Keratinocyte (primary cell): ENCODE results near the gene MYRFL. TPM values are rescaled to one million over a fixed set of nuclear protein-coding genes. Genes with fewer than 3 reads are reported as not detected.

Experiments used
- DNase-seq: peaks from one replicate; pipeline ENCODE4 v3.0.0-alpha.2; 2011; ENCODE audit warnings: low read depth, missing footprints, low spot score
- FAIRE-seq: peaks from 2 replicates; lab custom pipeline; 2011; peaks lifted over from hg19 to GRCh38; lab: Jason Lieb, UNC
- H2AFZ ChIP-seq: 2 replicates; pipeline ENCODE4 v1.6.0; 2012; ENCODE audit warnings: low read length, control low read depth, inconsistent platforms; ENCODE audit not compliant: control insufficient read depth
- H3K27ac ChIP-seq: 2 replicates; pipeline ENCODE4 v1.5.1; 2011; ENCODE audit warnings: low read length; ENCODE audit not compliant: control insufficient read depth, insufficient read depth
- H3K27me3 ChIP-seq: 3 replicates; pipeline ENCODE4 v1.6.0; 2011; ENCODE audit warnings: low read length; ENCODE audit not compliant: control insufficient read depth, insufficient read depth; ENCODE audit errors: extremely low read depth
- H3K36me3 ChIP-seq, 2 experiments: 2 replicates in 1 of 2; 3 replicates in 1 of 2; pipeline ENCODE4 v1.5.1; 2011; ENCODE audit warnings: low read length in 2 of 2, mild to moderate bottlenecking in 1 of 2; ENCODE audit not compliant: control insufficient read depth in 2 of 2, insufficient read depth in 2 of 2; ENCODE audit errors: extremely low read depth in 1 of 2
- H3K4me1 ChIP-seq: 3 replicates; pipeline ENCODE4 v1.5.1; 2011; ENCODE audit warnings: low read length; ENCODE audit not compliant: control insufficient read depth, insufficient read depth; ENCODE audit errors: extremely low read depth
- H3K4me2 ChIP-seq: 3 replicates; pipeline ENCODE4 v1.6.0; 2011; ENCODE audit warnings: low read depth, low read length; ENCODE audit not compliant: control insufficient read depth, insufficient read depth; ENCODE audit errors: extremely low read depth
- H3K4me3 ChIP-seq, 3 experiments: fragments of 200-600 bp in 1 of 3; sonication (generic) in 1 of 3; 2 replicates in 2 of 3; 3 replicates in 1 of 3; pipeline ENCODE4 v1.5.1; 2011 to 2016; ENCODE audit warnings: low read length in 3 of 3, mild to moderate bottlenecking in 3 of 3, control low read depth in 2 of 3, inconsistent platforms in 1 of 3, low read depth in 1 of 3, mixed read lengths in 1 of 3, mixed run types in 1 of 3, moderate library complexity in 1 of 3; ENCODE audit not compliant: control insufficient read depth in 2 of 3, insufficient read depth in 2 of 3; ENCODE audit errors: extremely low read depth in 1 of 3
- H3K79me2 ChIP-seq: 2 replicates; pipeline ENCODE4 v1.6.0; 2012; ENCODE audit warnings: low read length; ENCODE audit not compliant: control insufficient read depth, insufficient read depth
- H3K9ac ChIP-seq: 3 replicates; pipeline ENCODE4 v1.6.0; 2011; ENCODE audit warnings: low read length; ENCODE audit not compliant: control insufficient read depth, insufficient read depth; ENCODE audit errors: extremely low read depth
- H3K9me1 ChIP-seq: 3 replicates; pipeline ENCODE4 v1.6.0; 2011; ENCODE audit warnings: low read length; ENCODE audit not compliant: control insufficient read depth, insufficient read depth; ENCODE audit errors: extremely low read depth
- H3K9me3 ChIP-seq: 2 replicates; pipeline ENCODE4 v1.5.1; 2012; ENCODE audit warnings: low read depth, low read length; ENCODE audit not compliant: control insufficient read depth
- H4K20me1 ChIP-seq: 3 replicates; pipeline ENCODE4 v1.6.0; 2011; ENCODE audit warnings: low read length; ENCODE audit not compliant: control insufficient read depth, insufficient read depth; ENCODE audit errors: extremely low read depth
- EZH2 ChIP-seq: IDR thresholded peaks from one replicate; pipeline ENCODE4 v1.6.1; 2012; ENCODE audit warnings: inconsistent platforms, mild to moderate bottlenecking, low read length, moderate library complexity
- dilution Hi-C: fragments of 300-500 bp; cut with MboI; formaldehyde crosslinking; loops from one replicate; pipeline ENCODE4 v1.7.0; 2020; ENCODE audit warnings: low sequenced_read_pairs; ENCODE audit not compliant: extremely low pct_ligation_motif_present
- polyA plus RNA-seq, 5 experiments: library from polyadenylated mRNA; depleted of rRNA in 3 of 5; stranded (reverse) in 3 of 5; stranded (forward) in 1 of 5; unstranded in 1 of 5; fragments of >200 nt; gene quantifications; 1 replicate in 1 of 5; 2 replicates in 3 of 5; 3 replicates in 1 of 5; pipeline versions ENCODE4 v1.2.1 to v1.2.3, GENCODE V29; 2011 to 2012; ENCODE audit warnings: missing spikeins in 2 of 5, low read depth in 1 of 5, low replicate concordance in 1 of 5
- TF ChIP-seq, protein P1 (sequence below), 3 experiments: IDR thresholded peaks in 1 of 3; conservative IDR thresholded peaks in 1 of 3; optimal IDR thresholded peaks in 1 of 3; 2 replicates in 2 of 3; 3 replicates in 1 of 3; pipeline versions ENCODE3 to v1.5.1; 2011; ENCODE audit warnings: low read length in 3 of 3, mild to moderate bottlenecking in 3 of 3, moderate library complexity in 2 of 3, control low read depth in 1 of 3, inconsistent platforms in 1 of 3; ENCODE audit not compliant: insufficient read depth in 2 of 3; ENCODE audit errors: extremely low read depth in 1 of 3

The MYRFL gene
- polyA plus RNA-seq, 1 donor (not counting 4 experiments of a cell fraction or from before 2014, with no cell fraction given), result 0.39 TPM

DNA sequence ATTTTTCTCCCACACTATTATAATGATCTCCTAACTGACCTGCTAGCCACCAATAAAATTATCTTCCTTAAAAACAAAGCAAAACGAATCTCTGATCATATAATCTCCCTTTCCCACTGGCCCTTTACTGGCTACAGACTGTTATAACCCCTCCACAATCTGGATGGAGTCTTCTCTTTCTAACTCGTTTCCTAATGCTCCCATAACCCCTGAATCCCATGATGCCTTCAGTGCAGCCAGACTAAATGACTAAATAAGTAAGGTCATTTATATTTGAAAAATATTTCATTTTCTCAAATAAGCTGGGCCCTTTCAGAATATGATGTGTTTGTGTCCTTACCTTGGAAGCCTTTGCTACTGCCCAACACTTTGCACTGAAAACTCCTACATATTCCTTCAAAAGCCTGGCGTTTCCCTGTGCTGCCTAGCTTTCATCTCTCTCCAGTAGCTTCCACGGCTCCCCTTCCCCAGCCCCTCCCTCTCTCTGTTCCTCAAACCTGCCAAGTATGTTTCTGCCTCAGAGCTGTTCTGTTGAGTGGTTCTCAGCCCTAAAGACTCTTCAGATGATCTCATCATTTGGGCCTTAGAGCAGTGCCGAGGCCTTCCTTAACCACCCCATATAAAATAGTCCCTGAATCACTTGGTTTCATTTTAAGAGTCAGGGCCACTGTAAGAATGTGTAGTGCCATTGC is 91.7 kb downstream of the MYRFL start:
- TF ChIP-seq, protein P1, sequence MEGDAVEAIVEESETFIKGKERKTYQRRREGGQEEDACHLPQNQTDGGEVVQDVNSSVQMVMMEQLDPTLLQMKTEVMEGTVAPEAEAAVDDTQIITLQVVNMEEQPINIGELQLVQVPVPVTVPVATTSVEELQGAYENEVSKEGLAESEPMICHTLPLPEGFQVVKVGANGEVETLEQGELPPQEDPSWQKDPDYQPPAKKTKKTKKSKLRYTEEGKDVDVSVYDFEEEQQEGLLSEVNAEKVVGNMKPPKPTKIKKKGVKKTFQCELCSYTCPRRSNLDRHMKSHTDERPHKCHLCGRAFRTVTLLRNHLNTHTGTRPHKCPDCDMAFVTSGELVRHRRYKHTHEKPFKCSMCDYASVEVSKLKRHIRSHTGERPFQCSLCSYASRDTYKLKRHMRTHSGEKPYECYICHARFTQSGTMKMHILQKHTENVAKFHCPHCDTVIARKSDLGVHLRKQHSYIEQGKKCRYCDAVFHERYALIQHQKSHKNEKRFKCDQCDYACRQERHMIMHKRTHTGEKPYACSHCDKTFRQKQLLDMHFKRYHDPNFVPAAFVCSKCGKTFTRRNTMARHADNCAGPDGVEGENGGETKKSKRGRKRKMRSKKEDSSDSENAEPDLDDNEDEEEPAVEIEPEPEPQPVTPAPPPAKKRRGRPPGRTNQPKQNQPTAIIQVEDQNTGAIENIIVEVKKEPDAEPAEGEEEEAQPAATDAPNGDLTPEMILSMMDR (optimal IDR thresholded peaks at IDR 0.05 in 1 of 3, IDR thresholded peaks at IDR 0.05 in 1 of 3, conservative IDR thresholded peaks at IDR 0.05 in 1 of 3; ENCODE audit: extremely low read depth in 1 of 3, insufficient read depth in 2 of 3, low read length in 3 of 3), result no peak
- no peak for TF ChIP-seq EZH2
- DNase-seq (no peak), FAIRE-seq (no peak)
- Histone ChIP-seq H3K27me3 (no peaks in the 10 kb centered on the region), H2AFZ (no peak overlapping the region), H3K36me3 (no peaks in the 10 kb centered on the region), H3K9me3 (no peaks in the 10 kb centered on the region), H3K9ac (no peak overlapping the region), H3K4me2 (no peak overlapping the region), H3K4me1 (no peaks in the 10 kb centered on the region), H3K4me3 (no peak overlapping the region), H4K20me1 (no peaks in the 10 kb centered on the region), H3K27ac (no peak overlapping the region), H3K79me2 (no peaks in the 10 kb centered on the region), H3K9me1 (no peaks in the 10 kb centered on the region)
- dilution Hi-C loops, result no loop called here

DNA sequence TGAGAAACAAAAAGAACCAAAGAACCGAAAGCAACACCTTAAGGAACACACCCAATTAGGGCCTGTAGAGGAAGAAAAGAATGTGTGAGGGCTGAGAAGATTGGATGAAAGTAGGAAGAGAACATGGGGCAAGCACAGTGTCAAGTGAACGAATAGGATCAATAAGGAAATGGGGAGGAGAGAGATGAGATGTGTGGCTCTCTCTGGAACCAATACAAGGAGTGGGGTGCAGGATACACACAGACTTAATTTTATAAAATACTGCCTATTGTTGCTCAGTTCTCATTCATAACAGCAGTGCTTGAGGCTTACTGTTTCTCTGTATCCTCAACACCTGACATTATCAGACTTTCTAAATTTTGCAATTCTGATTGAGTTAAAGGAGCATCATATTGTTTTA is 93.3 kb downstream of the MYRFL start:
- dilution Hi-C loops, result no loop called here
- no peaks in the 10 kb centered on the region for H3K9me3 ChIP-seq
- no peak for DNase-seq

More for the DNA sequence above, 93.3 kb downstream of the MYRFL start:
- Histone ChIP-seq H3K36me3 (no peaks in the 10 kb centered on the region), H3K79me2 (no peaks in the 10 kb centered on the region), H3K9ac (no peak overlapping the region), H2AFZ (no peak overlapping the region), H3K4me3 (no peak overlapping the region), H3K9me1 (no peaks in the 10 kb centered on the region), H3K27me3 (no peaks in the 10 kb centered on the region), H3K4me2 (no peak overlapping the region), H4K20me1 (no peaks in the 10 kb centered on the region), H3K4me1 (no peaks in the 10 kb centered on the region), H3K27ac (no peak overlapping the region)
- TF ChIP-seq EZH2, result no peak
- TF ChIP-seq, protein P1 (optimal IDR thresholded peaks at IDR 0.05 in 1 of 3, IDR thresholded peaks at IDR 0.05 in 1 of 3, conservative IDR thresholded peaks at IDR 0.05 in 1 of 3; ENCODE audit: extremely low read depth in 1 of 3, insufficient read depth in 2 of 3, low read length in 3 of 3), result no peak
- no peak for FAIRE-seq
